GM19468 (cell line): ENCODE measurements around the gene WIPF3.
"Not testable (repeated sequence)": the region's sequence is repeated elsewhere in the genome, so short reads cannot be mapped to it uniquely, and the experiment has no call there.

Experiments used
- ATAC-seq: cut with Tn5 transposase; IDR thresholded peaks from one replicate; pipeline ENCODE4 v1.9.1; 2021; ENCODE audit warnings: mild to moderate bottlenecking, moderate library complexity, moderate number of reproducible peaks; ENCODE audit not compliant: unreplicated experiment; ENCODE audit errors: extremely low read depth

WIPF3 gene

DNA sequence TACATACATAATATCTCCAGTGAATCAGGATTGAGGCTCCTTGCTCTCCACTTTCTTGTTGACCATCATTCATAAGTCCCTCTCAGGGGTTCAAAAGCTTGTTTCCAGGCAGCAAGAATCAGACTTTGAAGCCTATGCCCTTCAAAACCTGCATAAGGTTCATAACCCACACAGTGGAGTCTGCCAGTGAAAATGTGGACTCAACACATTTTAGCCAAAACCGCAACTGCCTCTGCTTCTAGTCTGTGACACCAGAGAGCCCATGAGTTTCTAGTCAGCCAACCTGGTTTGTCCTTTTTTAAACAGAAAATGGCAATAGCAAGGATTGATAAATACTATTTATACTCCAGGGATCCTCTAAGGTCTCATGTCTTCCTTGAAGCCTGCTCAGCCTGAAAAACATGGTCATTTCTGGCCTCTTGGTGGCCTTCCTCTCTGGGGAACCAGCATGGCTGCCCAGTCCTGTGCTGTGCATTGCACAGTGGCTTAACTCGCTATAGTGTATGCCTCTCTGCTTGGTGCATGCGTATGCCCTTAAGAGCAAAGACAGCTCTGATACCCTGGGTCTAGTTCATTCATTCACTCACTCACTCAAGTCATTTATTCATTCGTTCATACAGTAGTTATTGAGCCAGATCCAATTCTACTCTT lies 67.5 kb downstream of the WIPF3 start:
- no peak for ATAC-seq

DNA sequence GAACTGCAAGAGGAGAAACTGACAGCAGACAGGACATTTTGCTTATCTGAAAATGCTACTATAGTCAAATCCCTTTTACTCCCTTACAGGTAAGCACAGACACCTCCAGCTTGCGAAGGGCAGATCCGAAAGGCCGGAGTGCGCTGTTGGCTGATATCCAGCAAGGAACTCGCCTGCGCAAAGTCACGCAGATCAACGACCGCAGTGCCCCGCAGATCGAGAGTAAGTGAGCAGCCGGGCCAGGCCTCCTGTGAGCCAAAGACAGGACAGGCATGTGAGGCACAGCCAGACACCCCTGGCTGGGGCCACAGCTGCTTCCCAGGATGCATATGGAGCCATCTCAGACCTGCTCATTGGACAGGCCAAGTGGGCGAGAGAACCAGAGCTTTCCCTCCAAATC lies 69.4 kb downstream of the WIPF3 start:
- ATAC-seq: no peak

DNA sequence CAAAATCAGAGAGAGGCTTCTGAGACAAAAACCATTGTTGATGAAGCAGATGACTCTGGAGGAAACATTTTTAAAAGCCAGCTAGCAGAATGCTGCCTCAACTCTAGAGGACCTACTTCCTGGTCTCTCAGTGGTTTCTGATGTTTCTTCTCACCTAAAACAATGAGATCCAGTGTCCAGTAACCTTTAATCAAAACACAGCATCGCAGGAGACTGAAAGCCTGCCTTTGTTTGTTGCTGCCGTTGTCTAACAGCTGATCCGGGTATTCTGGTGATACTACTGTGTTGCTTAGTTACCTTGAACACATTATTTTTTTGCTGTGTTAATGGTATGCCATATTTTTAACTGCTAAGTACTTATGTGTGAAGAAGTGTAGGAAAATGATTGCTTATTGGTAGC lies 70.9 kb downstream of the WIPF3 start:
- ATAC-seq: no peak

DNA sequence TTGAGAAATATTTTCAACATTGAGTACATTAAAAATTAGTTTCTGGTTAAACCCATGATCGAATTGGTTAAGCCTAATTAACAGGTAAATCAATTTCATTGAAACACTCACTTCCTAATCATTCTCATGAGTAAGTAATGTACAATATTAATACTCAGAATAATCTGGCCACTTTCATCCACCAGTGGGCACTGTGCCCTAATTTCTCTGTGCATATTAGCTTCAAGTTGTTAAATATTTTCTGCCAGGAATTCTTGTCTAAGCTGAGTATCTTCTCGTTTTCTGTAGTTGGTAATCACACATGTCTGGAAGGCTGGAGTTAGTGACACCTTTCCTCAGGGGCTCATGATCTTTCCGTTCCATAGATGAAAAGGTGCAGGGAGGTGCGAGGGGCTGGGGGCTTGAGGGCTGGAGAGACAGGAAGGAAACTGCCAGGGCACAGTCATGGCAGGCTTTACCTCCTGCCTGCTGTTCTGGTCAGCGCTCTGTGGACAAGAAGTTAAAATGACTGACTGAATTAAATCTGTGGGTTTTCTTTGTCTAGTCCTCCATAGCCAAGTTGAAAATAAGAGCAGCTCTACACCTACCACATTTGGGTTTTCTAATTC lies 71.9 kb downstream of the WIPF3 start:
- ATAC-seq: no peak

DNA sequence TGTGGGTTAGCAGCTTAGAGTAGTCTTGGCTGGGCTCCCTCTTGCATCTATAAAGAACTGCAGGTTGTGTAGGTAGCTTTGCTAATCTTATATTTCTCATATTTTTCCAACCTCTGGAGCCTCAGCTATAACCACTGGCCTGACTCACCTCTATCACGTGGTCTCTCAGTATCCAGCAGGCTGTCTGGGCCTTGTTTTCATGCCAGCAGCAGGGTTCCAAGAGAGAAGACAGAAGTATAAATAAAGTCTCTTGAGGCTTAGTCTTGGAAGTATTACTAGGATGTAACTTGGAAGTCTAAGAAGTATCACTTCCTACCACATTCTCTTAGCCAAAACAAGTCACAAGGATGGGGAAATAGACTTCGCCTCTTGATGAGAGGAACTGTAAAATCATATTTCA lies 73.3 kb downstream of the WIPF3 start:
- no peak for ATAC-seq

DNA sequence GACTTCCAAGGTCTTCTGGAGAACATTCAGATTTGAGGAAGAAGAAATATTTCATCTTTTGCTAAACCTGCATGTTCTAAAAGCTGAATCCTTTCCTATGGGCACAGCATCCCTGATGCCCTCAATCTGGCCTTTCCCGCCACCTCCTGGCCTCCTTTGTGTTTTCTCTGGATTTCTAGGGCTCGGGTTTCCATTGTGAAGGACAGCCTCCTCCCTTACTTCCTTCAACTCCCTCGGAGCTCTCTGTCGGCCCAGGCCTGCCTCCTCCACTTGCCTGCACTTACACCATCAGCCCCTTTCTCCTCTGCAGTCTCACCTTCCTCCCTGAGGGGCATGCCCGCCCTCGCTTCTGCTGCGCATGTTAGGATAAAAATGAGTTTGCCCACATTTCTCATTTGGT lies 75.4 kb downstream of the WIPF3 start:
- ATAC-seq: no peak

DNA sequence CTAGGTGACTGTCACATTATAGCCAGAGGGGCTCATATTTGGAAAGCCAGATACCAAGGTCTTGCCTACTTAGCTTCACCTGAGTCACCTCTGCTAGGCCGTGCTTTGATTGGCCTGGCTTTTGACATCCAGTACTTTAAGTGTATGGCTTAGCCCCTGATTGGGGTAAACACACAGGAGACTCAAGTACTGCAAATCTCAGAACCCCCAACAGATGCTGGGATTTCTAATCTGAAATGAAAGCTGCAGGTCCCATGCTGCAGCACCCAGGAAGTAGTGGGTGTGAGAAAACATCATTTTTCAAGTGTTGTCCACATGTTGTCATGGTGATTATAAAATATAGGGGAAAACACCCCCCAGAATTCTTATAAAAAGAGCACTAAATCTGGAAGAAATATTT lies 76.2 kb downstream of the WIPF3 start:
- no peak for ATAC-seq

DNA sequence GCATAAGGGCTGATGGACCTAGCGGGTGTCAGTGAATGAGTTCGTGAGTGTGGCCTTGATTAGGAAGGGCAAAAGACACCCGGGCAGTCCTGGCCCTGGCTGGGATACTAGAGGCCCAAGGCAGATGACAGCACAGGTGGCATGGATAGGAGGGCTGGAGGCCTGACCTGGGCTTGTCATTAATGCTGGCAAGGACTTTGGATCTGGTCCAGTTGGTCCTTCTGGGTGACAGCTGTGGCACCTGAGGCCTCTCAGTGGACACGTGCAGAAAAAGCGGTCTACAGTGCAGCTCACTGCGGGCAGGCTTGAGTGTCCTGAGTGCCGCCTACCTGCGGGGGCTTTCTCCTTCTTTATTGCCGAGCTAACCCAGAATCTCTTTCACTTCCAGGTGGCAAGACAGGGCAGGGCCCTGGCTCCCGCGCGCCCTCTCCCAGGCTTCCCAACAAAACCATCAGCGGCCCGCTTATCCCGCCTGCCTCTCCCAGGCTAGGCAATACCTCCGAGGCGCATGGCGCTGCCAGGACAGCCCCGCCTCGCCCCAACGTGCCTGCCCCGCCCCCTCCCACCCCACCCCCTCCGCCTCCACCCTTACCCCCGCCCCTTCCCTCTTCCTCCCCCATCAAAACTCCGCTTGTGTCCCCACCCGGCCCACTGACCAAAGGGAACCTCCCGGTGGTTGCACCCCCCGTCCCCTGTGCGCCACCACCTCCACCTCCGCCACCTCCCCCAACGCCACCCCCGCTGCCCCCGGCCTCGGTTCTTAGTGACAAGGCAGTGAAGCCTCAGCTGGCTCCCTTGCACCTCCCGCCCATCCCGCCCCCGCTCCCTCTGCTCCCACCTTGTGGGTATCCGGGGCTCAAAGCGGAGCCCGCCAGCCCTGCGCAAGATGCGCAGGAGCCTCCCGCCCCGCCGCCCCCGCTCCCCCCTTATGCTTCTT lies 77.4 kb downstream of the WIPF3 start:
- no peak for ATAC-seq

DNA sequence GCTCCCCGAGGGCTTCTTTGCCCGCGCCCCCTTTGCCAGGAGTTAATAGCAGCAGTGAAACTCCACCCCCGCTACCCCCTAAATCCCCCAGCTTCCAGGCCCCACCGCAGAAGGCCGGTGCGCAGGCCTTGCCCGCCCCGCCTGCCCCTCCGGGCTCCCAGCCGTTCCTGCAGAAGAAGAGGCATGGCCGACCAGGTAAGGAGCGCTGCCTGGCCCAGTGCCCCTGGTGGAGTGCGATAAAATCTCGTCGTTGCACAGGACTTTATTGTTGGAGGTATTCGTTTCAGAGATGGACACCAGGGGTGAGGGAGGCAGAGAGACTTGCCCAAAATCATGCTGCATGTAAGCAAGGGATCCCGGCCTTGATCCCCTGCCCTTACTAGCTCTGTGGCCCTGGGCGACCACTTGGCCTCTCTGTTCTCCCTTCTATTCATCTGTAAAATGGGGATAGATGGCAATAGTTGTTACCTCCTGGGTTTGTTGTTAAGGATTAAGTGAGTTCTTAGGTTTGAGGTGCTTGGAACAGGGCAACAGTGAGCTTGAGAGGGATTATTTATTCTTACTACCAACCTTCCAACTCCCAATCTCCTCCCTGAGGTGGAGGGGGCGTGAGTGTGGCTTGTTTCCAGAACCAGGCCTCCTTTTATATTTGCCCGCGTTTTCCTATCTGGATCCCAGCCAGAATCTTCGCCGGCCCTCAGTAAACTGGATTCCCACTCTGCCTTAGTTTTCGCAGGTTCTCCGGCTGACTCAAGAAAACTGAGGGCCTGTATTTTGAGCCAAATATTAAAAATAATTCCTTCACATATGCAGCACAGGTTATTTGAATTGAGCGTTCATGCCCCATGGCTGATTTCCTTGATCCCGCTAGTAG lies 78.3 kb downstream of the WIPF3 start:
- no peak for ATAC-seq

DNA sequence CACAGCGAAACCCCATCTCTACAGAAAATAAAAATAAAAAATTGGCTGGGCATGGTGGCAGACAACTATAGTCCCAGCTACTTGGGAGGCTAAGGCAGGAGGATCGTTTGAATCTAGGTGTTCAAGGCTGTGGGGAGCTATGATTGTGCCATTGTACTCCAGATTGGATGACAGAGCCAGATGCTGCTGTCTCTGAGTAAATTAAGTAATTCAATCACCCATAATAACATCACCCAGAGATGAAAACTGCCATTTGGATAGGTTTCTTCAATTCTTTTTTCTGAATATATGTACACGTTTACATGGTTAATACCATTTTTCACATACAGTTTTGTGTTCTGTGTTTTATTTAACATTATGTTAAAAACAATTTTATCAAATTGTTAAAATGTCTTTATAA lies 79.3 kb downstream of the WIPF3 start:
- no peak for ATAC-seq

DNA sequence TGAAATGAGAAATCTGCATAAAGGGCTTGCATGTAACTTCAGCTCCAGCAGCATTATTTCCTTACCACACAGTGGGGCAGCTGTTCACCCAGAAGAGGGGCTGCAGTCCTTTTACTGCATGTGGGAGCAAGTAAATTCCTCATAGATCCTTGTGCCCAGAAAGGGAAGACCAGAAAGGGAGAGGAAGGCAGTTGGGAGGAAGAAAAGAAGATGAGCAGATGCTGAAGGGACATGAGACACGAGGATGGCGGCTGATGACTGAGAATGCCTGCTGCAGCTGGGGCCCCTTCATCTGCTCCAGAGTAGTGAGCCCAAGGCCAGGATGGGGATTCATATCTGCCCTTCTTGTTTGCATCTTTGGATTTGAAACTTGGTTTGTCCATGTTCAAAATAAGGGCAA lies 80.5 kb downstream of the WIPF3 start:
- no peak for ATAC-seq

DNA sequence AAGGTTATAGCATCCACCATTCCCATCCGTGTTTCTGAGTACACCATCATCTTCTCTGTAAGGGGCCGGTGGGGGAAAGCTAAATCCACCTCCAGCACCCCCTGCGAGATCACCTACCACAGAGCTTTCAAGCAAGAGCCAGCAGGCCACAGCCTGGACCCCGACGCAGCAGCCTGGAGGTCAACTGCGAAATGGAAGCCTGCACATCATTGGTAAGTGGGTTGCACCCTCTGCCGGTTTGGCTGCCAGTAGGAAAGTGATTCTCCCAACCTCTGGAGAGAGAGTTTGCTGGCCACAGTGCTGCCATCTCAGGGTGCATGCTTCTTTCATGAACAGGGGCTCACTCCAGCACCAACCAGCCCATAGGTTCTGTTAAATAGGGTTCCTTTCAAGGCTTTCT lies 81.7 kb downstream of the WIPF3 start:
- ATAC-seq: no peak

DNA sequence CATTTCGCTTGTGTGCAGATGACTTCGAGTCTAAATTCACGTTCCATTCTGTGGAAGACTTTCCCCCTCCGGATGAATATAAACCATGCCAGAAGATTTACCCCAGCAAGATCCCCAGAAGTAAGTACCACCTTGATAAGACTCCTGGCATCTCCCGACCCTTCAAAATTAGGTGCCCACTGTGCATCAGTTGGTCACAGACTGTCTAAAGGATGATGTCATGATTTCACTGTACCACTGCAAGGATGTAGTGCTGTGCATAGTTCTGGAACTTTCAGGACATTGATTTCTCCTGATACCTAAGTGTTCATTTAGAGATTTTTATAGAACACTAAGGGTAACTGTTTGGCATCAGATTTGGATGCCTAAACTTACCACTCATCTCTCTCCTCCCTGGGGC lies 83.0 kb downstream of the WIPF3 start:
- ATAC-seq: no peak

DNA sequence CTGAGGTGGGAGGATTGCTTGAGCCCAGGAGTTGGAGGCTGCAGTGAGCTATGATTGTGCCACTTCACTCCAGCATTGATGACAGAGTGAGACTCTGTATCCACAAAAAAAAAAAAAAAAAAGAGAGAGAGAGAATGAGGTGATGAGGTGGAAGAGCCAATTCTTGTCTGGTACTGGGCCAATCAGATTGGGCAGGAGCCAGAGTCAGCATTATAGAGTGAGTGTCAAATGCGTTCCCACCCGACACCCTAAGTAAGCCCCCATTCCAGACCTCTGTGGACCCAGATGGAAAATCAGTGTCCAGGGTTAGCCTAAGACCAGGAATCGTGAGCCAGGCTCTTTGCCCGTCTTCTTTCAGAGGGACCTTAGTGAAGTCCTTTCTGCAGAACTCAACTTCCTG lies 83.9 kb downstream of the WIPF3 start:
- ATAC-seq: no peak

DNA sequence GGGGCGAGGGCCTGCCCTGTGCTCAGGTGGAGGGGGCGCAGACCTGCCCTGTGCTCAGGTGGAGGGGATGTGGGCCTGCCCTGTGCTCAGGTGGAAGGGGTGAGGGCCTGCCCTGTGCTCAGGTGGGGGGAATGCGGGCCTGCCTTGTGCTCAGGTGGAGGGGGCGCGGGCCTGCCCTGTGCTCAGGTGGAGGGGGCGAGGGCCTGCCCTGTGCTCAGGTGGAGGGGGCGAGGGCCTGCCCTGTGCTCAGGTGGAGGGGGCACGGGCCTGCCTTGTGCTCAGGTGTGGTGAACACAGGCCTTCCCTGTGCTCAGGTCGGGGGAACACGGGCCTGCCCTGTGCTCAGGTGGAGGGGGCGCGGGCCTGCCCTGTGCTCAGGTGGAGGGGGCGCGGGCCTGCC lies 84.5 kb downstream of the WIPF3 start:
- not testable (repeated sequence) for ATAC-seq

DNA sequence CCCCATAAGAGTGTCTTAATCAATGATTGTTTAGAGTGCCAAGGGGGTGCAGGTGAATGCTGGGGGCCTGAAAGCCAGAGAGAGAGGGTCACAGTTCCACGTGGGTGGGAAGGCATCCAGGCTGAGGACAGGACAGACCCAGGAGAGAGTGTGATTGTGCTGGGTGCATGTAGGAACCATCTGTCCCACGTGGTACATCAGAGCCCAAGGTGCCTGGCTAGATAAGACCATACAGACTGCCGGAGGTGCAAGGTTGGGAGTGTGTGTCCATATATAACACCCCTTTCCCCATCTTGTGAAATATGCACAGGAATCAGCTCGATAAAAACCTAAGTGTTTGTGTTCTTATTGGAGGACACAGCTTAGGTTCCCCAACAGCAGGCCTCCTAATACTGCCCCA lies 85.5 kb downstream of the WIPF3 start:
- ATAC-seq: no peak

DNA sequence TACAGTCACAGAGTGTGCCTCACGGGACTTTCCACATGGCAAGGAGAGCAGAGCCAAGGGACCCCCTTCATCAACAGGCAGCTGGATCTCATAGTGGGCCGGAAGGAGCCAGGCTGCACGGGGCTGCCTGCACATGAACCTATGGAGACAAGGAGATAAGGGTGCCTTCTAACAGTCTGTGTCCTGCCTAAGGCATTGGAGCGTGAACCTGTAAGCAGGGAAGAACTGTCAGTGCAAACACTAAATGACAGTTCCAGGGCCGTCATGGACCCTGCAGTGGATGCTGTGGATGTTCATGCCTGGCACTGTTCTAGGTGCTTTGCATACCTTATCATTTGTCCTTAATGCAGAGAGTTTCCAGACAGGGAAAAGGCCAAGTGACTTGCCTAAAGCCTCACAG lies 85.9 kb downstream of the WIPF3 start:
- no peak for ATAC-seq

DNA sequence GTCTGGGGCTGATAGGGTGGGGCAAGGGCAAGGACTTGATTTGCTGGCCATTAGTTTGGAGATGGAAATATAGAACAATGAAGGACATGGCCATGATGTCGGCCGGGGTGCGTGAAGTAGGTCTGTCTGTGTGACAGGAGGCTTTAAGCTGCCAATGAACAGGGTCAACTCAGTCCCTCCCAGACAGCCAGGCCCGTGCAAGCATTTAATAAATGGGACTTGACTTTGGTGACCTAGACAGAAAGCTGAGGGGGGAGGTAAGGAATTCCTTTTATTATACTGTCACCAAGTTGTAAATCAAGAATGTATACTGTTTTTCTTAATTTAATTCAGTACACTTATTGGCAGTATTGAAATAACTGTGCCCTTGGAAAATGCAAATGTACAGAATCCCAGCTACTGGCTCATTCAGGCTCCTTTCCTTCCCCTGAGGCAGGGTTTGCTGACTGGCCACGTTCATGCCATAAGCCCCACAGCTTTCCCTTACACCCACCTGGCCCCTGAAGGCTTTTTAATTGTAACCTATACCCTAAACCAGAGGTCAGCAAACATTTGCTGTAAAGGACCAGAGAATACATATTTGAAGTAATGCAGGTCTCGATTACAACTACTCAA lies 87.2 kb downstream of the WIPF3 start:
- no peak for ATAC-seq

DNA sequence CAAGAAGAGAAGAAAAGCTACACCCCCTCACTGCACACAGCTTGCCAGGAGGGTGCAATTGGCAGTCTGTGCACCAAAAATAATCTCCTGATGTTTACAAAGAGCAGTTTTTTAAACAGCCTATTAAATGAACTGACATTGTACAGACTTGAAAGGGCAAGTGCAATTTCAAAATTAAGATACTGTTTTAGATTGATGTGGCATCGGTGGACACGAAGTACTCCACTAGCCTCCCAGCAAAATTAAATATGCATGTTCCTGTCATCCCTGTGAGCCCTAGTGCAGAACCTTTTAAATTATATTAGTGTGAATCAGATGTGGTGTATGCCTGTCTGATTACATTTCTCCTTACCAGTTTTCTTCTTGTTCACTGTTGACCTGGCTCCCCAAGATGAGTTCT lies 87.9 kb downstream of the WIPF3 start:
- no peak for ATAC-seq

DNA sequence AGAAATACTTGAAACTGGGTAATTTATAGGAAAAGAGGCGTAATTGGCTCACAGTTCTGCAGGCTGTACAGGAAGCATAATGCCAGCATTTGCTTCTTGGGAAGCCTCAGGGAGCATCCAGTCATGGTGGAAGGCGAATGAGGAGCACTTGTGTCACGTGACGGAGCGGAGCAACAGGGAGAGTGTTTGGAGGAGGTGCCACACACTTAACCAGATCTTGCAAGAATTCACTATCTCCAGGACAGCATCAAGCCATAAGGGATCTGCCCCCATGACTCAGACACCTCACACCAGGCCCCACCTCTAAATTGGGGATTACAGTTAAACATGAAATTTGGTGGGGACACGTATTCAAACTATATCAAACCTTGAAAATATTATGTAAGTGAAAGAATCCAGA lies 89.3 kb downstream of the WIPF3 start:
- no peak for ATAC-seq
